ENCODE data around the gene TRUB1.

The TRUB1 gene

DNA sequence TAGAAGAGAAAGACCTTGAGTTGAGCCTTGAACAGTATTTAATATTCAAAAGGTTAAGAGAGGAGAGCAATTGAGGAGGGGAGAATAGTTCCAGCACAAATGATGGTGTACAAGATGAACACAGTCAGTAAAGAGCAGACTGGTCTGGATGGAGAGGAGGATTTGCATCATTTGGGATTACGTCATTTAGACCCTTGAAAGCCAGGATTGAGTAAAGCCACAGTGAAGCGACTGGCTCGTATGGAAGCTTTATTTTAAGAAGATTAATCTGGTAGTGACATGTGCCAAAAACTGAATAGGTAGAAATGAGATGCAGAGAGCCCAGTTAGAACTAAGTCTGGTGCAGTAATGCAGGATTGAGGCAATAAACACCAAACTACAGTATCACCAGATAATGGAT is 52.6 kb downstream of the TRUB1 start:
- no peaks in the 10 kb centered on the region for H3K27me3 ChIP-seq (ENCODE audit: control insufficient read depth, insufficient read depth, low read length)
- no peaks in the 10 kb centered on the region for H3K9me3 ChIP-seq (ENCODE audit: control insufficient read depth, insufficient read depth, low read length)
- H3K4me3 ChIP-seq (ENCODE audit: low read depth, low read length): no peak overlapping the region
- no peak overlapping the region for H3K9ac ChIP-seq (ENCODE audit: low read depth, low read length)
- no peaks in the 10 kb centered on the region for H3K4me1 ChIP-seq (ENCODE audit: control insufficient read depth, insufficient read depth, low read length)
- no peaks in the 10 kb centered on the region for H3K36me3 ChIP-seq (ENCODE audit: control insufficient read depth, insufficient read depth, low read length)

DNA sequence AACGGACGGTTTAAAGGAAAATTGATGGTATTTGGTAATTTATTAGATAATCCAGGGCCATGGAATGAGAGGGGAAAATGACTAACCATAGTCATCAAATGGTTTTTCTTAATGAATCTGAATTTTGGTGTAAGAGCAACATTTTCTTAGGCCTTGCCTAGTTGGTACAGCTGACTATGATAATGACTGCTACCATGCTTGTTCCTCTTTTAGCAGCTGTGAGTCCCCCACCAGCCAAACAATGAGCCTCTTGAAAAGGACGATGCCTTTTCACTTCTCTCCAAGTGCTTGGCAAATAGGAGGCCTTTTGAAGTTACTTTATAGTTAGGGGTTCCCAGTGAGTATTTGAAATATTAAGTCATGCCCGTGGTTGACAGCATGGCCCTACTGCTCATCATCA is 53.0 kb downstream of the TRUB1 start:
- Histone ChIP-seq H3K4me1 (ENCODE audit: control insufficient read depth, insufficient read depth, low read length) (no peaks in the 10 kb centered on the region), H3K9me3 (ENCODE audit: control insufficient read depth, insufficient read depth, low read length) (no peaks in the 10 kb centered on the region), H3K9ac (ENCODE audit: low read depth, low read length) (no peak overlapping the region), H3K4me3 (ENCODE audit: low read depth, low read length) (no peak overlapping the region), H3K27me3 (ENCODE audit: control insufficient read depth, insufficient read depth, low read length) (no peaks in the 10 kb centered on the region), H3K36me3 (ENCODE audit: control insufficient read depth, insufficient read depth, low read length) (no peaks in the 10 kb centered on the region)

DNA sequence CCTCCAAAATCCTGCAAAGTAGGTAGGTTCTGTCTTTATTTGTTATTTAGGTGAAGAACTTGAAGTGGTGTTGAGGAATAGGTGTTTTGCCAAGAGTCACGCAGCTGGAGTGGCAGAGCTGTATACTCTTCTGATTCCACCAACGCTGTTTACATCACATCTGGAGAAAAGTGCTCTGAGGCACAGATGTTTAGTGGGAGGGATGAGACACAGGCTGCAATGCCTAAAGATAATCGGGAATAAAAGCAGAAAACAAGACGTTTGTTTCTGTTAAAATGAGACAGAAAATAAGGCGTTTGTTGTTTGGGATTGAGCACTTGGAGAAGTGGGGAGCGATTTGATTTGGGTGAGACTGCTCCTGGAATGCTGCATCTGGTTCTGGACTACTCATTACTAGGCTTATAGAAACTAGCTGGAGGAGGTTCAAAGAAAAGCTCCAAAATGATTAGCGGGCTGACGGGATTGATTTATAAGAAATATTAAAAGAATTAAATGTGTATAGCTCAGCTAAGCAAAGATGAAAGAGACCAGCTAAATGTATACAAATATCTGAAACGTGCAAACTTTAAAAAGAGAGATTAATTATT is 54.3 kb downstream of the TRUB1 start:
- Histone ChIP-seq H3K36me3 (ENCODE audit: control insufficient read depth, insufficient read depth, low read length) (no peaks in the 10 kb centered on the region), H3K4me1 (ENCODE audit: control insufficient read depth, insufficient read depth, low read length) (no peaks in the 10 kb centered on the region), H3K4me3 (ENCODE audit: low read depth, low read length) (no peak overlapping the region), H3K27me3 (ENCODE audit: control insufficient read depth, insufficient read depth, low read length) (no peaks in the 10 kb centered on the region), H3K9ac (ENCODE audit: low read depth, low read length) (no peak overlapping the region), H3K9me3 (ENCODE audit: control insufficient read depth, insufficient read depth, low read length) (no peaks in the 10 kb centered on the region)

DNA sequence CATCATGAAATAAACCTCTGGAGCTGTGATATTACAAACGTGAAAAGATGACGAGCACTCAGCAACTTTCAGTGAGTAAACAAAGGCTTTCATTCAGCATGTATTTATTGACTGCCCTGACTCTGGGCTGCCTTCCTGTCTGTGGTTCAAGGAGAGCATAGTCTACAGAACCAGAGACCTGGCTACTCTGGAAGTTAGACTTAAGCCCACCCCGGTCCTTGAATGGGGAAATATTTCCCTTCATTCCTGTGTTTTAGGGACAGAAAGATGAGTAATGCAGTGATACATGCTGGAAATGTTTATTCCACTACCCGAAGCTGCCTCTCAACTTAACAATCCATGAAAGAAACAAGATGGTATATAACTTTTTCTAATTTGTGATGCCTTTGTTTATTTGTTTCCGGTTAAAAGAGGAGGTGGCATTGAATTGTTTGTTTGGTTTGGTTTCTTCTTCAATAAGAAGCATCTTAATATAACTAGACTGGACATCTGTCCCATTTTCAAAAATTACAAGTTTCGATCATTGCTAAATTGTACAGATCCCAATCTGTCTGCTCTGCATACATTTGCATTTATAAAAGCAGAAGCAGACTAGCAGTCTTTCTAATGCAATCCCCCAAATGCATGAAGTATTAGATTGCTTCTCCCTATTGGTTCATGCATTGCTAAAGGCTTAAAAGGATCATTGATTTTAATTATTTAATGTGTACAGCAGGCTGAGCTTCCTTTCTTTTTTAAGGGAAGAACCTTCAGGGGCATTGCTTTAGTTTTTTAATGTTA is 57.7 kb downstream of the TRUB1 start:
- Histone ChIP-seq H3K9me3 (ENCODE audit: control insufficient read depth, insufficient read depth, low read length) (no peaks in the 10 kb centered on the region), H3K36me3 (ENCODE audit: control insufficient read depth, insufficient read depth, low read length) (no peaks in the 10 kb centered on the region), H3K4me3 (ENCODE audit: low read depth, low read length) (no peak overlapping the region), H3K27me3 (ENCODE audit: control insufficient read depth, insufficient read depth, low read length) (no peaks in the 10 kb centered on the region), H3K4me1 (ENCODE audit: control insufficient read depth, insufficient read depth, low read length) (peaks cover 4% of the 10 kb centered on the region), H3K9ac (ENCODE audit: low read depth, low read length) (no peak overlapping the region)

DNA sequence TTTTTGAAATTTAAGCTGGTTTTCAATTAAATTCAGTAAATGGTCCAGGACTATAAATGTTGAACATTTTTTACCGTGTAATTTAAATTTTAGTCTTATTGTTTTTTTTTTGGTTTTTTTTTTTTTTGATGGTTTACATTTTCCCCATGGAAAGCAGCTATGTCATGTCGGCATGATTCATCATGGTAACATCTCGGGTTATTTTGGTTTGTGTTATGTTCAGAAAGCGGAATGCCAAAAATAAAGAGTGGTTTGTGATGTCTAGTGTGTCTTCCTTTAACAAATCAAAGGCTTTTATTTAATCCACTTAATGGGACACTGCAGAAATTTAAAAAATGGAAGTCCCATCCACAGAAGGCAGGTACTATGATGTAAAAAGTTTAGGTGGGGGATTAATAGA is 58.5 kb downstream of the TRUB1 start:
- Histone ChIP-seq H3K36me3 (ENCODE audit: control insufficient read depth, insufficient read depth, low read length) (no peaks in the 10 kb centered on the region), H3K27me3 (ENCODE audit: control insufficient read depth, insufficient read depth, low read length) (no peaks in the 10 kb centered on the region), H3K4me1 (ENCODE audit: control insufficient read depth, insufficient read depth, low read length) (peaks cover 4% of the 10 kb centered on the region), H3K9ac (ENCODE audit: low read depth, low read length) (no peak overlapping the region), H3K9me3 (ENCODE audit: control insufficient read depth, insufficient read depth, low read length) (no peaks in the 10 kb centered on the region), H3K4me3 (ENCODE audit: low read depth, low read length) (no peak overlapping the region)

DNA sequence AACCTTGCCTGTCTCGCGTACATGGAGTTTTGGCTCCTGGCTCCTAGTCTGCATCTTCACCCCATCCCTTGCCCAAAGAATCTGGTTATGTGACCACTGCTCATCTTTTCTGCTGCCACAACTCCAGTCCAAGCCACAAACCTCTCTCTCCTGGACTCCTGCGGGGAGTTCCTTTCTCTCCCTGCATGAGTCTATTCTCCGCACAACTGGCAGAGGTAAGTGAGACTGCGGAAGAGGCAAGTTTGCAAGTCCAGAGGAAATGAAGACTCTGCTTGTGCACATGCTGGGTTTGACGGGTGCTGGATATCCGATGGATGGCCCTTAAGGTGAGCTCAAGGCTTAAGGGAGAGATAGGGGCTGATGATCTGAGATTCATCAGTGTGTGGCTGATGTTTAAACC is 61.0 kb downstream of the TRUB1 start:
- H3K36me3 ChIP-seq (ENCODE audit: control insufficient read depth, insufficient read depth, low read length): no peaks in the 10 kb centered on the region
- peaks cover 7% of the 10 kb centered on the region for H3K4me1 ChIP-seq (ENCODE audit: control insufficient read depth, insufficient read depth, low read length)
- H3K4me3 ChIP-seq (ENCODE audit: low read depth, low read length): no peak overlapping the region
- H3K9ac ChIP-seq (ENCODE audit: low read depth, low read length): no peak overlapping the region
- no peaks in the 10 kb centered on the region for H3K9me3 ChIP-seq (ENCODE audit: control insufficient read depth, insufficient read depth, low read length)
- H3K27me3 ChIP-seq (ENCODE audit: control insufficient read depth, insufficient read depth, low read length): no peaks in the 10 kb centered on the region

DNA sequence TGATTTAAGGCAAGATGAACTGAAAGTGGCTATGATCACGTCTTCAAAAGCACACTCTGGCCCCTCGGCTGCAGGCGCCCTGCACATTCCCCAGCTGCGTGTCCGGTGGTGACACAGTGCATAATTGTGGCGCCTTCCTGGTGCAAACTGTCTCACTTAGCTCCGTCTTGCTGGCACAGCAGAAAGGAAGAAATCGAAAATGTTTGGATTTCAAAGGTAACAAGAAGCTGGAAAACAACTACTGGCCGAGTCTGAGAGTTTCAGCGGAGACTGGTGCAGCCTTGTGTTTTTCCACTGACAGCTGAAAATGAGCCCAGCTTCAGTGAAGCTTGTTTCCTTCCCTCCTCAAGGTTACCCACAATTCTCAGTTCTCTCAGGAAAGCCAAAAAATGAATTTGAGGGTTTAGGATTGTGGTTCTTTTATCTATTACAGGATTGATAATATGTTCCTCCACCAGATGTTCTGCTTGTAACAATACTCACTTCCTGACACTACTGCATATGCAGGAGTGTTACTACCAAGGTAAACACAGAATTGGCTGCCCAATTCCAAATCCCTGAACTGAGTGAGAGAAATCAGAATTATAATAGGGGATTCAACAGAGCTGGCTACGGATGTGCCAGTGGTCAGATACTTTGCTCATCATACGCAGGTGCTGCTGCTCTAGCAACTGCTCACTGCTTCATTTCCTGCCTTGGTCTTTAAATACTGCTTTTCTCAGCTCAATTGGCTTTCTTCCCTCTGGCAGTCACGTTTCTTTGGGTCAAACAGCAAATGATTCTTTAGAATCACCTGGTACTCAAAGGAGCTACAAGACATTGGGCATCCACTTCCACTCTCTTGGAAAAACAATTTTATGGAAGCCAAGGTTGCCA is 63.7 kb downstream of the TRUB1 start:
- Histone ChIP-seq H3K4me1 (ENCODE audit: control insufficient read depth, insufficient read depth, low read length) (peaks cover 7% of the 10 kb centered on the region), H3K9me3 (ENCODE audit: control insufficient read depth, insufficient read depth, low read length) (no peaks in the 10 kb centered on the region), H3K9ac (ENCODE audit: low read depth, low read length) (no peak overlapping the region), H3K4me3 (ENCODE audit: low read depth, low read length) (no peak overlapping the region), H3K36me3 (ENCODE audit: control insufficient read depth, insufficient read depth, low read length) (no peaks in the 10 kb centered on the region), H3K27me3 (ENCODE audit: control insufficient read depth, insufficient read depth, low read length) (no peaks in the 10 kb centered on the region)

DNA sequence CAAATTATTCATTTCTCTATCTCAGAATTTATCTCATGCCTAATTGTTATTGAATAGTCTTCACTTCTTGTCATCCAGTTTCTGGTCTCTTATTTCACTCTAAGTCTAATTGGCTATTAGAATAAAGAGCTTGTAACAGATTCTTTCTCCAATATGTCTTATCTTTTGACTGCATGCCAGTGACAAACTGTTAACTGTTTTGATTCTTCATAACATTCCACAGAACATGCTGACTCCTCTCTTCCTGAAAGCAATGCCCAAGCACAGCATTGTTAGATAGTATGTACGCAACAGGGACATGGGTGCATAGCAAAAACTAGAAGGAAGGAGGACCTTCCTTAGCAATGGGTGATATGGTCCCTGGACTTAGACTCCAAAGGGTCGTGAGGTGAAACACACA is 65.4 kb downstream of the TRUB1 start:
- Histone ChIP-seq H3K9ac (ENCODE audit: low read depth, low read length) (no peak overlapping the region), H3K4me1 (ENCODE audit: control insufficient read depth, insufficient read depth, low read length) (peaks cover 7% of the 10 kb centered on the region), H3K27me3 (ENCODE audit: control insufficient read depth, insufficient read depth, low read length) (no peaks in the 10 kb centered on the region), H3K4me3 (ENCODE audit: low read depth, low read length) (no peak overlapping the region), H3K36me3 (ENCODE audit: control insufficient read depth, insufficient read depth, low read length) (no peaks in the 10 kb centered on the region), H3K9me3 (ENCODE audit: control insufficient read depth, insufficient read depth, low read length) (no peaks in the 10 kb centered on the region)

DNA sequence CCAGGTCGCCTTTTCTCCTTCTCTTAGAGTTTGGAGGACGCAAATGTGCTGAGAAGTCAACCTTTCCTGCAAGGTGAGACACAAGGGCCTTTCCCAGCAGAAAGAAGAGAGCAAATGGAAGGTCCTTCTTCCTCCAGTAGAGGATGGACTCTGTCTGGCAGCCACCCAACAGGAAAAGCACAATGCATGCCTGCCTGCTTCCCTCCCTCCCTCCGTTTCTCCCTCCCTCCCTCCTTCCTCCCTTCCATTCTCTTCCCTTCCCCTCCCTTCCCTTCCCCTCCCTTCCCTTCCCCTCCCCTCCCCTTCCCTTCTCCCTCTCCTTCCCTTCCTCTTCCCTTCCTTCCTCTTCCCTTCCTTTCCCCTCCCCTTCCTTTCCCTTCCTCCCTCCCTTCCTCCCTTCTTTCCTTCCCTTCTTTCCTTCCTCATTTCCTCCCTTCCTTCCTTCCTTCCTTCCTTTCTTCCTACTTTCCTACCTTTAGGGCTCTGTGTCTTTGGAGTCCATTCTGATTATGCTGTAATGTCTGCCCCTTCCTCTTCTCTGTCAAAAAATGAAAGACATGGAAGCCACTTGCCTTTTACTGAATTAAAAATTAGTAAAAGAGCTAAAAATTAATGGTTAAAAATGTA is 66.4 kb downstream of the TRUB1 start:
- Histone ChIP-seq H3K27me3 (ENCODE audit: control insufficient read depth, insufficient read depth, low read length) (no peaks in the 10 kb centered on the region), H3K9me3 (ENCODE audit: control insufficient read depth, insufficient read depth, low read length) (no peaks in the 10 kb centered on the region), H3K4me3 (ENCODE audit: low read depth, low read length) (no peak overlapping the region), H3K9ac (ENCODE audit: low read depth, low read length) (no peak overlapping the region), H3K4me1 (ENCODE audit: control insufficient read depth, insufficient read depth, low read length) (peaks cover 3% of the 10 kb centered on the region), H3K36me3 (ENCODE audit: control insufficient read depth, insufficient read depth, low read length) (no peaks in the 10 kb centered on the region)

DNA sequence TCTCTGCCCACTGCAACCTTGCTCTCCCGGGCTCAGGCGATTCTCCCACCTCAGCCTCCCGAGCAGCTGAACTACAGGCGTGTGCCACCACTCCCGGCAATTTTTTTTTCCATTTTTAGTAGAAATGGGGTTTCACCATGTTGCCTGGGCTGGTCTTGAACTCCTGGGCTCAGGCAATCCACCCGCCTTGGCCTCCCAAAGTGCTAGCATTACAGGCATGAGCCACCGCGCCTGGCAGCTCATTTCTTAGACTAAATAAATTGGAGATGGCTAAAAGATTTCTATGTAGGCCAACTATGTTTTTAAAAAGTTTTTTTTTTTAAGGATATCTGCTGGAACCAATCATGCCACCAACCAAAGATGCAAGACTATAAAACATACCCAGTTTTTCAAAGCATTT is 67.8 kb downstream of the TRUB1 start:
- no peaks in the 10 kb centered on the region for H3K27me3 ChIP-seq (ENCODE audit: control insufficient read depth, insufficient read depth, low read length)
- no peaks in the 10 kb centered on the region for H3K36me3 ChIP-seq (ENCODE audit: control insufficient read depth, insufficient read depth, low read length)
- peaks cover 3% of the 10 kb centered on the region for H3K4me1 ChIP-seq (ENCODE audit: control insufficient read depth, insufficient read depth, low read length)
- no peak overlapping the region for H3K4me3 ChIP-seq (ENCODE audit: low read depth, low read length)
- no peak overlapping the region for H3K9ac ChIP-seq (ENCODE audit: low read depth, low read length)
- no peaks in the 10 kb centered on the region for H3K9me3 ChIP-seq (ENCODE audit: control insufficient read depth, insufficient read depth, low read length)

DNA sequence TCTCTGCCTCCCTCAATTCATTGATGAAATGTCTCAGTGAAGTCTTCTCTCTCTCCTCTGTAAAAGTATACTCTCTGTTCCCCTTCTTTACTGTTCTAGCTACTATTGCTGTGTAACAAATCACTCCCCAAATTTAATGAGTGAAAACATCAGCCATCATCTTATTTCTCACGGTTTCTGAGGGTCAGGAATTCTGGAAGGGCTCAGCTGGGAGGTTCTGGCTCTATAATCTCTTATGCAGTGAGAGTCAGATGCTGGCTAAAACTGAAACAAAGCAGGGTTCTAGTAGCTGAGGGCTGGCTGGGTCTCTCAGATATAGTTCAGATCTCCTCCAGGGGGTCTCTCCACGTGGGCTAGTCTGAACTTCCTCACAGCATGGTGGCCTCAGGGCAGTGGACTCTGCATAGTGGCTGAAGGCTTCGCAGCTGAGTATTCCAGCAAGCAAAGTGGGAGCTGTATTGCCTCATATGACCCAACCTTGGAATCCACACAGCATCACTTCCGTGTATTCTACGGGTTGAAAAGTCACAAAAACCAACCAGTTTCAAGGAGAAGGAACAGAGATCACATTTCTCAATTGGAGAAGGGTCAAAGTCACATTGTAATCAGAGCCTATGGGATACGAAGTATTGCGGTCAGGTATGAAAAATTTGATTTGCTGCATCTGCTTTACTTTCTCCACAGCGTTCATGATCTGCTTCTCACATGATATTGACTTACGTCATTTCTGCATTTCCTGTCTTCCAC is 80.4 kb downstream of the TRUB1 start:
- Histone ChIP-seq H3K9me3 (ENCODE audit: control insufficient read depth, insufficient read depth, low read length) (no peaks in the 10 kb centered on the region), H3K9ac (ENCODE audit: low read depth, low read length) (no peak overlapping the region), H3K4me1 (ENCODE audit: control insufficient read depth, insufficient read depth, low read length) (no peaks in the 10 kb centered on the region), H3K4me3 (ENCODE audit: low read depth, low read length) (no peak overlapping the region), H3K27me3 (ENCODE audit: control insufficient read depth, insufficient read depth, low read length) (no peaks in the 10 kb centered on the region), H3K36me3 (ENCODE audit: control insufficient read depth, insufficient read depth, low read length) (no peaks in the 10 kb centered on the region)

All from iPS-15b (cell line).